DMS153 (cell line): ENCODE measurements around the gene EPHB1.
"Not testable (repeated sequence)": the region's sequence is repeated elsewhere in the genome, so short reads cannot be mapped to it uniquely, and the experiment has no call there.

Source experiments
- DNase-seq: peaks from one replicate; lab custom pipeline; 2025; lab: John Stamatoyannopoulos, UW

Gene EPHB1

DNA sequence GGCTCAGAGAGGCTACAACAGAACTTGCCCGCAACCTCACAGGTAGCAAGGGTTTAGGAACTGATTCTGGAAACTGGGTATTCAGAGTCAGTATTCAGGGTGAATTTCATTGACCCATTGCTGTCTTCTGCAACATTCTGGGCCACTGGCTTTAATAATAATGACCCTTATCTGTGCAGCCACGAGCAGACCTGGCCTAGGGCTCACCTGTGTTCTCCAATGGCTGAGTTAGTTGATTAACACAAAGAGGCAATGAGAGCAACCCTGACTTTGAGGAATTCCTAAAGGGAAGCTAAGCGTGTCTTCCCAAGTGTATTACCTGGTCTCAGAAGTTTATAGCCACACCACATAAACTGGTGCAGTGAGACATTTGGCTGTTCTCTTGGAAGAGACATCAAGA lies 289.9 kb downstream of the EPHB1 start:
- no peak for DNase-seq

DNA sequence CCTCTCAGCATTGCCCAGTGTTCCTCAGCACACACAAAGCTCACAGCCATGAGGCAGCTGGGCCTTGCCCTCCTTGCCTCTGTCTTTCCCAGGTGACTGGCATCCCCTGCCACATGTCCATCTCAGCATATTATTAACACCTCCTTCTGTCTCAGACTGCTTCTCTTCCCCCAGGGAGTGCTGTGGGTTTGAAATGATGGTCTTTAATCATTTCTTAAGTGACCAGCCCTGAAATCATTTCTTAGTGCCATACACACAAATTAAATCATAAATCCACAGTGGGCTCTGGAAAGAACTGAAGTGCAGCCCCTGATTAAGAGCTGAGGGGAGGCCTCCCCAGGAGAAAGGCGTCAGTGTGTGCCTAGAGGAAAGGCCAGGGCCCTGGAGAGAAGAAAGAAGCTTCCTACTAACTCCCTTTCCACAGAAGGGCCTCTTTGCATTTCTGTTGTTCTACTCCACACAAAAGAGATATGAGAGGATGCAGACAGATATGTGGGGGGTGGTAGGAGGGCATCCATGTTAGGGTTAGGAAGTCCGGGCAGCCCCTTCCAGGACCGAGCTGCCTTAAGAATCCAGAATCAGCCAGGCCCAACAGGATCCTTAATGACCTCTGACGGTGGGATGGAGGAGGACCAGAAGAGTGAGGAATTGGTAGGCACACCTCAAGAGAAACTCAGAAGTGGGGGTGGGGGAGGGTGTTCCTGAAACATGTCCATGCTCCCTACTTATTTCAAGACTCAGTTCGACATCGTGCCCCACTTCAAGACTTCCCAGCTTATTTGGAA lies 290.8 kb downstream of the EPHB1 start:
- DNase-seq: no peak

DNA sequence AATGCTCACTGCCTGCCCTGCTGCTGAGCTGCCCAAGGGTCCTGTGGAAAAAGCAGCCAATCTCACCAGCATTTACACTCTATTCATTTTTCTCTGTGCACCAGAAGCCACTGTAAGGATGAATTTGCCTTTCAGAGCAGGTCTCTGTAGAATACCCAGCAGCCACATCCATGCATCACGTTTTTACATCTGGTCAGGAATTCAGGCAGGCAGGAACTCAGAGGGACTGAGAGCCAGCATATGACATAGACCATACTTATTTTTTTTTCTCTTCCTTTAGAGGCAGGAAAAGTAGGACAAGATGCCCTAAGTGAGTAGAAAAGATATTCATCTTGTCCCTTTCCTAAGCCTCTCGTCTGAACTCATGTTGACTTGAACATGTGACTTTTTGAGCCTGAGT lies 292.7 kb downstream of the EPHB1 start:
- no peak for DNase-seq

DNA sequence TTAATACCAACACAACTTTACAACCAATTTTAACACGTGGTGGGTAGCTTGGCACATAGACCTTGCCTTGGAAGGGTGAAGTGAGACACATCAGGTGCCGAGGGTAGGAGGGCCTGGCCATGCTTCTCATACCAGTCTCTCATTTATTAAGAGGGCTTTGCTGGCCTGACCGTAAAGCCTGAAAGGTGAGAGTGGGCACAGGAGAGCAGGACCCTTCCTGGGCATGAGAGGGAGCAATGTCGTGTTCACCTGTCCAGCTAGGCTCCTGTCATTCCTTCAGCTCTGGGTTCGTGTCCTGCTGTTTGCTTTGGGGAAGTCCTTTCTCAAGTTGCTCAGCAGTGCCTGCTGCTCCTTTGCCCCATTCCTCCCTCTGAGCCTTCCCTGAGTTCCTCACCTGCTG lies 294.4 kb downstream of the EPHB1 start:
- no peak for DNase-seq

DNA sequence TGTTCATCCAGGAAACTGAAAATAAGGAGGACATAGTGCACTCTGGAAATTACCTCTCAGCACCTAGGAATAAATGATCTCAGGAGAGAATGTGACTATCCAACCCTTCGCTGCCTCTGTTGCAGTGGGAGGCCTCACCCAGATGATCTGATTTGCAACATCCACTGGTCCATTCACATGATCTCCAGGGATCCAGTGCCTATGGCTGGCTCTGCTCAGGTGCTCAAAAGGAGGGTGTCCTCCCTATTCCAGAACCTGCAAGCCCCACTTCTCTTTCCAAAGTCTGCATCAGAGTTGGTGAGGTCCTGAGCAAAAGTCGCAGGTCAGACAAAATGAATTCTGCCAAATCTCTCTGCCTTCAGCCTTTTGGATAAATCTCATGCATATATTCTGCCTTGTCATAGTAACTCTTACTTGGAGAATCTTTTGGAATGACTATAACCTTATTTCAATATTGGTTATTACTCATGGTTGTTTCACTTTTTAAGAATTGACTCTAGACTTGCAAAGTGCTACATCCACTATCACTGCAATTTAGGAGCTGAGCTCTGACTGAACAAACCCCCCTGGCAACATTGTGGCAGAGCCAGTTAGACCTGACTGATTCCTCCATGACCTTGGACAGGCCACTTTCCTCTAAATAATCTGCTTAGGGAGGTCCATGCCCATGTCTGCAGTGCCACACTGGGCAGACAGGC lies 295.1 kb downstream of the EPHB1 start:
- DNase-seq: no peak

DNA sequence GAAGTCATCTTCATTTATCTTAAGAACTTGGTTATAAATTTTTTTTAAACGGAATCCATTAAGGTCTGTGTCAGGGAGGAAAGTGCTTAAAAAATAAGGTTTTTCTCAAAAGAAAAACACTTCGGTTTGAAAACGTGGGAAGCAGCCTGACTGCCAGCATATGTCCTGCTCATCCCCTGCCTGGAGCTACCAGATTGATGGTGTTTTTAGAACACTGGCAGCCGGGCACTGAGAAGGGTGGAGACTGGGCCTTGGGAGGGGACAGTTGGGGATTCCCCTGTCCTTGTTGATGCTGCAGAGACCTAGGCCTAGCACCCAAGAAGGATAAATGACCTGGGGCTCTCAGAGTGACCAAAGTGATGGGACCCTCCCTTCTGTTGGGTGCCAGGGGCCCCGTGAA lies 296.9 kb downstream of the EPHB1 start:
- no peak for DNase-seq

DNA sequence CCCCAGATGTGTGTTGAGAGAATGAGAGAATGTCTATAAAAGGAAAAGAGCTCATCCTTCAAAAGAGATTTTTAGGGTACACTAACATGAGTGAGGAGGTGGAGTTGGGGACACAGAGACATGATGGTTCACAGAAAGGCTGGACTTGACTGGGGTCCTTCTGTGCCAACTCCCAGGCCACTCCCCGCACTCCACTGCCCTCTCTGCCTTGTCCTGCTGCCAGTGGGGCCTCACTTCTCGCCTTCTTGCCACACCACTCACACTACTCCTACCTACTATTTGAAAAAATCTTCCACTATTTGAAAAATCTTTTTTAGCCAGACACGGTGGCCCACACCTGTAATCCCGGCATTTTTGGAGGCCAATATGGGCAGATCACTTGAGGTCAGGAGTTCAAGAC lies 298.1 kb downstream of the EPHB1 start:
- DNase-seq: no peak

DNA sequence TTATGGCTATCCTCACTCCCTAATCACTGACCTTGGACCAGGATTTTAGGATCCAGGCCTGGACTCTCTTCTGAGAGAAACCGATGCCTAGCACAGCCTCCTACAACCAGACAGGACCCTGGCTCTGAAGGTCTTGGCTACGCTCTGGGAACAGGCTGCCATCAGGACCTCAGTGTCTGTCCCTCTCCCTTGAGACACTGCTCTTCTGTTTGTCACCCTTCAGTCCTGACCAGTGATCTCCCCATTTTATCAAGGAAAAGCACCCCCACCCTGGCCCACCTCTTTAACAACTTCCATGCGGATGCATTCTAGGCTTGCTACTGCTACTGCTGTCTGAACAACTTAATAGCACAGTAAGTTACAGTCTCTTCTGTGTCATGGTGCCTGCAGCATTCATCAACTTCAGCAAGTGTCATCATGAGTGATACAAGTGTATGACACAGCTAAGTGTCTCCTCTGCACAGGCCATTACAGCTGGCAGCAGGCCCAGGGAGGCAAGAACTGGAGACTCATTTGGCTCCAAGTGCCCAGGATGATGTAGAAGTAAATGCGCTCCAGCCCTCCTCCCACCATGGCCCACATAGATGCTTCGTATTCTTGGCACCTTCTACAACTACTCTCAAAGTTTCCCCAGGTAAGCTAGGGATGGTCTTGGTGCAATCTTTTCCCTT lies 302.4 kb downstream of the EPHB1 start:
- DNase-seq: no peak

DNA sequence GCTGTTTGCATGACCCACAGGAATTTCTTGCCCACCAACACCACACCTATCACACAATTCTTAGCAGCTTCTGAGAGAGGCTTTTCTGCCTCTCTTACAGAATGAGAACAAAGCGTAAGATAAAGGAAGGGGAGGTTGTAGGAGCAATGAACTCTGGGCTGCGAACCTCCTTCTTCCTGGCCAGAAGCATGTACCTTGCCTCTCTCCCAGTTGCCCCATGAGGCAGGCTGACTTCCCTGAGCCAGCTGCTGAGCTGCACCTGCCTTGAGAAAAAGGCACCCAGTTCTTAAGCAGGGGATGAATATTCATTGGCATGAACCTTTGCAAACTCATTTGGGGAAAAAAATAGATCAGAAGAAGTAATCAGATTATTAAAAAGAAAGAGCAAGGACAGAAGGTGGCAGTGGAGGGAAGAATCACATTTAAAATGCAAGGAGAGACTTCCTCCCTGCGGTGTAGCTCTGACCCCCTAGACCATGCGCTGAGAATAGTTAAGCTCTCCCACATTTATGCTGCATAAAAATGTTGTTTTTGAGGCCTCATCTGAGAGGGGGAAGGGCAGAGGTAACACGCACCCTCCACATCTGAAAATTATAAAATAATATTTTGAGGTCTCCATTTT lies 304.8 kb downstream of the EPHB1 start:
- DNase-seq: no peak

DNA sequence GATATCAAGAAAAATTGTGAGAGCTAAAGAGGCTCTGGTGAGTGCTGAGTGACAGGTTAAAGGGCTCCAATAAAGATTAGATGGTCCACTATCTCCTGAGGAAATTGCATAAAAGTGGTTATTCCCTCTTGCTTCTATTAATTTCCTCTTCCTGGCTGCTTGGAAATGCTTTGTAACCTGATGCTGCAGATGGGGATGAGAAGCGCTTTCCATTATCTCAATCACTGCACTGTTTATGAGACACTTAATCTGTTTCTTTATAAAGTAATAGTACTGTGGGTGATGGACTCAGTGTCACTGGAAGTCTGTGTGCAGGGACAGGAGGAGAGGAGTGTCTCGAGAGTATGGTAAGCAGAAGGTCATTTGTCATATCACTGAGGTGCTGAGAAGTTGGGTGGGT lies 305.3 kb downstream of the EPHB1 start:
- DNase-seq: peak; percentile 62

DNA sequence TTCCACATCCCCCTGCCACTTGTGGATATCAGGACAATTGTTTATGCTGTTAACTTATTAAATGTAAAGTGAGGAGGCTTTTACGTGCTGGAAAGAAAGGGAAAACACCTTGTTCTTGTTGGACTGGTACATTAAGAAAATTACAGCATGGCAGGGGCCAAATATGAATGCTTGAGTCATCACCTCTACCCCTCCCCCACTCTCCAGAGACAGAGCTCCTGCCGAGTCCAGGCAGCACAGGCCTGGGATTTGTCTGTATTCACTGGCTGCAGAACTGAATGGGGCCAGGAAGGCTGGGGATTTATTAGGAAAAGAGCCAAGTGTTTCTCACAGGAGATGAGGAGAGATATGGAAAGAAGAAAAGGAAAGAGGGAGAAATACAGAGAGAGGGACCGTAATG lies 308.9 kb downstream of the EPHB1 start:
- no peak for DNase-seq

DNA sequence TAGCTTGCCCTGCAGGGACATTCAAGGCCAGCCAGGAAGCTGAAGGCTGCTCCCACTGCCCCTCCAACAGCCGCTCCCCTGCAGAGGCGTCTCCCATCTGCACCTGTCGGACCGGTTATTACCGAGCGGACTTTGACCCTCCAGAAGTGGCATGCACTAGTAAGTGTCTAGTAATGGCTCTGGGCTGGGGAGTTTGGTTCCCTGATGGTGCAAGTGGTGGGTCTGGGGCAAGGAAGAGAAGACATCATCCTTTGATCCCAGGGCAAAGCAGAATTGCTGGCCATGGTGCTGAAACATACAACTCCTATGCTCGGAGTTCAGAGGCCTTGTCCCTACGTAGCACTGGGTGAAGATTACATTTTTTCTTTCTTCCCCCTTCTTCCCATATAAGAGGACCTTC lies 311.4 kb downstream of the EPHB1 start:
- peak; percentile 85 for DNase-seq

DNA sequence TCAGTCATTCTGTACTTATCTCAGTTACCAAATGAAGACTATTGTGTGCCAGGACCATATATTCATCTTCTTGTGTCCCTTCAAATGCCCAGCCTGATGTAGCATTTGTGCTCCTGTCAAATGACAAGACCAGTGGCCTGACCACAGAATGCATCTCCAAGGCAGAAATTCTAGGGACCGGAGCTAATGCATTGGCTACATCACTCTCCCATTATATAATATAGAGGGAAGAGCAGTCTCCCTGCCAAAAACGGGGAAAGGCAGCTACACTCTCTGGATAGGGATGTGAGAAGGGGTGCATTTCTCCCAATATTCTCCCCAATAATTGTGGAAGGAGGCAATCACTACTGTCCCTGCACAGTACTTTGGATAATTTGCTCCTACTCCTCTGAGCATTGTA lies 312.0 kb downstream of the EPHB1 start:
- DNase-seq: no peak

DNA sequence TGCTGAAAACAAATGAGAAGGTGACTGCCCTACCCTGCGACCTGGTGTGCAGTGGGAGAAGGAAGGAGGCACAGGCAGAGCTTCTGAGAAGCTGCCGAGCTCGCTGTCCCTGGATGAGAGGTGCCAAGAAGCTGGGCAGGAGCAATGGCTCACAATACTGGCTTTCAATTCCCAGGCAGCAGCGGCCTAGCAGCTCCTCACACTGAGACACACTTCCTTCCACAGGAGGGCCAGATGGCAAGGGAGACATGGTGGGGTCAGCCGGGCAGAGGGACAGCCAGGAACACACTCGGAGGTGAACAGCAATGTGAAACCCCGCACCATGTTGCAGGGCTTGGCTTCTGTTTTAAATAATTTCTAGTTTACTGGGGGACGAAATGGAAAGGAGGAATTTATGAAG lies 314.6 kb downstream of the EPHB1 start:
- DNase-seq: no peak

DNA sequence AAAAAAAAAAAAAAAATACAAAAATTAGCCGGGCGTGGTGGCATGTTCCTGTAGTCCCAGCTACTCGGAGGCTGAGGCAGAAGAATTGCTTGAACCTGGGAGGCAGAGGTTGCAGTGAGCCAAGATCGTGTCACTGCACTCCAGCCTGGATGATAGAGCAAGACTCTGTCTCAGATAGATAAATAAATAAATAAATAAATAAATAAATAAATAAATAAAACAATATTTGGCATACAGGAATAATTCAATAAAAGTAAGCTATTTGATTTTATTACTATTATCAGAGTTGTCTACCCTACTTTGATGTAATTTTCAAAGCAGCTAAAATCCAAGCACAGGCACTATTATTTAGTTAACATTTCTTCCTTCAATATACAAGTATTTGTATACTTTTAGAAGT lies 319.5 kb downstream of the EPHB1 start:
- DNase-seq: not testable (repeated sequence)

DNA sequence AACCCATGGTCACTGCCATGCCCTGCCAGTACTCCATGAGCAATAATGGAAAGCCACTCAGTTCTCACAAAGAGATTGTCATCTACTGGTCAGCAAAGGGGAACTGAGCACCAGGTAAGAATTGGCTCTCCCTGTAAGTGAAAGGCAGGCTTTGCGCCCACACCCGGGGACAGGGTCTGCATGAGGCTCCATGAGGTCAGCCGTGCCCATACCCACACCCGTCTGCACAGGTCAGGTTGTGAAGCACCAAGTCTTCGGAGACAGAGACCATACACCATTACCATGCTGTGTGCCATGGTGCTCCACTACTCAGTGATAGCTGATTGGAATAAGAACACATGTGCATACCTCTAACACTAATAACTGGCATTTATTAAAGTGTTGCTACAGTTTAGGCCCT lies 322.9 kb downstream of the EPHB1 start:
- DNase-seq: no peak

DNA sequence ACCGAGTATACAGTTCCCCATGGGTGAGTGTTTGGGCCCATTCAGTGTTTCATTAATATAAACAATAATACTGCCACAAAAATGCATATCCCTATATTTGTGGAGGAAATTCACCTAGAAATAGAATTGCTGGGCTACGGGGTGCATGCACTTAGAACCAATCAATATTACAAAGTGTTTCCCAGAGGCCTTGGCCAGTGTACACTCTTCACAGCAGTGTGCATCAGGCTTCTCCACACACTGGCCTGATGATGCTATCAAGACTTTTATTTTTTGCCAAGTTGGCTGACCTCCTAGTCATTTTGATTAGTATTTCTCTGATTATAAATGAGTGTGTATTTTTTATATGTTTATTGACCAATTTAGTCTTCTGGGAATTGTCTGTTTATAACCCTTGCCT lies 323.7 kb downstream of the EPHB1 start:
- DNase-seq: no peak

DNA sequence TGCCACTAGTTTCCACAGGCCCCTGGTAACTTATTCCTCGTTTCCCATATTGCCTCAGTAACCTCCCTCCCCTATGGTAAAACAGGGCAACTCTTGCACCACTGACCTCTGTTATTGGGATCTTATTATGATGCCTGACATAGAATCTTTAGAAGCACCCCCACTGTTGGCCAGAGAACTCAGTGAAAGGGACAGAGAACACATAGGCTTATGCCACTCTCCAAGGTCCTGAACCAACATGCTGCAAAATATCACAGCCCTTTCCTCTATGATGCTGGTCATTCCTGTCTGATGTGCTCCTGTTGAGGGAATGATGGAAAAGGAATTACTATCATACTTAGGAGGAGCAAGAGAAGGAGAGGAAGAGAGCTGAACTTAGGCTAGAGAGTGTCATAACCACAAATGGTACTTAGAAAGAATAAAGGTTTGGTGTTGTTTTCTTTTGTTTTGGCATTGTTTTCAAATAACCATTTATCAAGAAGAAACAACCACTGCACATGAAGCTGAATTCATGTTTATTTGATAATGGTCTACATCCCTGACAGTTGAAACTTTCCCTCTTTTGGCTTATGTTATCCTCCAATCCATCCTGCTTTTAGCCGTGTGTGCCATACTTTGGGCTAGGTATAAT lies 330.2 kb downstream of the EPHB1 start:
- no peak for DNase-seq

DNA sequence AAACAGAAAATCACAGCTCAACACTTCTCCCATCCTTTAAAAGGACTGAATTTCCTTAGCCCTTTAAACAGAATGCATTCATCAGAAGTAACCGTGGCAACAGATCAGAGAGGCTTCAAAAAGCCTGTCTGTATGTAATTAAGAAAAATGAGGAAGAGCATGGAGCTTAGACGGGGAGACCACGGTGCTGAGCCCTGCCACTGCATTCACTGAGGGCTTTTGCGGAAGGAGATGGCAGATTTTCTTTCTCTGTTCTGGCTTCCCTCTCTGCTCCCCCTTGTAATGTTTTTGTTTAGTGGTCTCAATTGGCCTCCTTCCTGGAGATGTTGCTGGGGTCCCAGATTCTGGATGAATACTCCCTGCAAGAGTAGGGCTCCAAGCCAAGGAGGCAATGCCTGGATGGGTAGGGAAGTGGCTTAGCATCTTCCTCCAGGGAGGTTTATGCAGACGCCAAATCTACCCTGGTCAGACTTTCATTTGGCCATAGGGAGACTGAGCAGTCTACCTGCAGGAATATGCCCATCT lies 332.9 kb downstream of the EPHB1 start:
- no peak for DNase-seq

DNA sequence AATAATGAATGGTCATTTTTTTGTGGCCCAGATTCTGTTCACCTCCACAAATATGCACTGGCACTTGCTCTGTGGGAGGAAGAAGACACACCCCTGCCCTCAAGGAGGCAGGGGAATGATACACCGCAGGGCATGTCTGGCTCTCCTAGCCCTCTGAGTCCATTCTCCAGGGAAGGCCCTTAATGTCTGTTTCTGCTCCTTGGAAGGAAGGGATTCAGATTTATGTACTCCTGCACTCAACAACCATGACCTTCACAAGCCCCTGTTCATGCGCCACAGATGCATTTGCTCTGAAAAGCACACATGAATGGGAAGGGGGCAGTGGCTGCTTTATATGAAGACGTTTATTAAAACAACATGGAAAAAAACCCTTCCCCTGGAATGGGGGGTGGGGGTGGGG lies 333.8 kb downstream of the EPHB1 start:
- DNase-seq: no peak

DNA sequence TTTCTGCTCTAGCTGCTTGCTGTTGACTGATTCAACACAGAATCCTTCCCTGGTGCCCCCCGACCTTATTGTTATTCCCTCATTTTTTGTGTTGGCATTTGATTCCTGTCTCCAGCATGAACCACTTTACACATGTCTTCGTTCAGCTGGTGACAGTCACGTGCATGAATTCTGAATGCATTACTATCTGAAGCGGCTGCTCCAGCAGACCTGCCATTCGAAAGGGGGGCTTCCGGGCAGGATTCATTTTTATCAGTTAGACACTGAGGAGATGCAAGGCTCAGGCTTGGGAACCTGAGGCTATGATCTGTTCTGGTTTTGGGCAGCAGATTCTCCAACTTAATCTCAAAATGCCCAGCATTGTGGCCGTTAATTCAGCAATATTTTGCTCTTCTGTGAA lies 336.2 kb downstream of the EPHB1 start:
- DNase-seq: no peak
